Transverse colon (tissue), 4 donors: ENCODE measurements around the gene IL22RA2. TPM values are rescaled to one million over a fixed set of nuclear protein-coding genes. Genes with fewer than 3 reads are reported as not detected.
"Not testable (repeated sequence)": the region's sequence is repeated elsewhere in the genome, so short reads cannot be mapped to it uniquely, and the experiment has no call there.

ENCODE experiments used
- DNase-seq: peaks from one replicate; pipeline ENCODE4 v3.0.0-alpha.2; 2019
- H3K27ac ChIP-seq, 4 donors: fragments of 200-600 bp; sonication (generic); 2 replicates each; pipeline ENCODE4 v1.5.1; 2016 to 2018; ENCODE audit warnings: inconsistent platforms in 4 of 4
- H3K27me3 ChIP-seq: fragments of 200-600 bp; sonication (generic); 2 replicates; pipeline ENCODE4 v1.5.1; 2017; ENCODE audit warnings: inconsistent platforms
- H3K36me3 ChIP-seq, 4 donors: fragments of 200-600 bp; sonication (generic); 2 replicates each; pipeline ENCODE4 v1.5.1; 2017 to 2019; ENCODE audit warnings: inconsistent platforms in 4 of 4
- H3K4me1 ChIP-seq, 4 donors: fragments of 200-600 bp; sonication (generic); 2 replicates each; pipeline ENCODE4 v1.5.1; 2017 to 2020; ENCODE audit warnings: inconsistent platforms in 4 of 4
- H3K4me3 ChIP-seq, 4 donors: fragments of 200-600 bp; sonication (generic); 1 replicate in 1 of 4; 2 replicates in 3 of 4; pipeline versions ENCODE4 v1.5.1 to v1.6.1; 2017 to 2019; ENCODE audit warnings: inconsistent platforms in 4 of 4
- H3K9me3 ChIP-seq, 2 donors: fragments of 200-600 bp; sonication (generic); 2 replicates each; pipeline ENCODE4 v1.5.1; 2017 to 2019; ENCODE audit warnings: inconsistent platforms in 2 of 2
- EP300 ChIP-seq: sonication (generic); formaldehyde crosslinking; IDR thresholded peaks from one replicate; pipeline ENCODE4 v1.6.1; 2017; ENCODE audit warnings: antibody characterized with exemption, low read depth
- POLR2A ChIP-seq: fragments of 450-650 bp; IDR thresholded peaks from one replicate; pipeline ENCODE4 v1.6.1; 2016; ENCODE audit warnings: antibody characterized with exemption, mild to moderate bottlenecking, moderate library complexity
- POLR2AphosphoS5 ChIP-seq, 3 donors: sonication (generic); formaldehyde crosslinking; IDR thresholded peaks; one replicate each; pipeline ENCODE4 v1.6.1; 2016; ENCODE audit warnings: antibody characterized with exemption in 3 of 3
- WGBS, 2 donors: methylation state at CpG; one replicate each; pipeline ENCODE4 v1.1.5; 2018; ENCODE audit warnings: low coverage in 1 of 2; 5-methylcytosine and 5-hydroxymethylcytosine counted together
- in situ Hi-C, 4 donors: fragments of 200-750 bp; cut with MboI; loops; one replicate each; pipeline versions ENCODE4 v1.15.0 to v1.15.1; 2017; ENCODE audit warnings: low sequenced_read_pairs in 3 of 4, low pct_ligation_motif_present in 1 of 4, low pct_unique_long_range_greater_than_20kb in 1 of 4
- intact Hi-C: fragments of 100-400 bp; cut with DNase I; formaldehyde crosslinking; loops from one replicate; pipeline ENCODE4 v1.15.1; 2023; ENCODE audit warnings: low total_unique reads
- total RNA-seq, 4 donors: library from RNA; depleted of rRNA; stranded (reverse); fragments of >200 nt; gene quantifications; one replicate each; pipeline ENCODE4 v1.1.0, GENCODE V29; 2016
- TF ChIP-seq, protein P1 (sequence below), 5 experiments: fragments of 200-600 bp in 3 of 5; fragments of 450-650 bp in 2 of 5; sonication (generic) in 3 of 5; IDR thresholded peaks; 1 replicate in 2 of 5; 2 replicates in 3 of 5; pipeline ENCODE4 v1.5.1; 2016 to 2017; ENCODE audit warnings: antibody characterized with exemption in 5 of 5, inconsistent platforms in 3 of 5, mild to moderate bottlenecking in 2 of 5, moderate library complexity in 1 of 5

The IL22RA2 gene
- total RNA-seq, 4 donors from 2014 or later: 0.16 TPM; not detected in 3

DNA sequence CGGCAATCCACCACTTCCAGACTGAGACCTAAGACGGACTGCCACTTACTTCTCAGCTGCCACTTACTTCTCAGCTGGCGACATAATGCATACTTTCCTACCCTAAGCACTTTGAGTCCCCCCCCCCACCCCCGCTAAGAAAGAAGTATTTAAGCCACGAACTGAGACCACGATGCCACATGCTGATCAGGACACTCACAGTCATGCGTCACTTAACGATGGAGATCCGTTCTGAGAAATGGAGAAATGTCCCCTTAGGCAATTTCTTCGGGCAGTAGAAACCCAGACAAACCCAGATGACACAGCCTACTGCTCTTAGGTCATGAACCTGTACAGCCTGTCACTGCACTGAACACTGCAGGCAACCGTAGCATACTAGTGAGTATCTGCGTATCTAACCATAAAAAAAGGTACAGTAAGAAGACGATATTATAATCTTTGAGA is 45.1 kb upstream of the IL22RA2 start:
- H3K27me3 ChIP-seq: no peaks in the 10 kb centered on the region
- H3K36me3 ChIP-seq: no peaks in the 10 kb centered on the region
- in situ Hi-C loops (no loop called here), intact Hi-C loops (no loop called here)
- H3K27ac ChIP-seq: peak overlapping the region; percentile 95 to 98 (median 96)
- H3K4me1 ChIP-seq: peaks cover 26 to 79% (median 43%) of the 10 kb centered on the region in 4 donors
- H3K9me3 ChIP-seq: no peaks in the 10 kb centered on the region
- peak overlapping the region; percentile 66 to 92 (median 79) for H3K4me3 ChIP-seq
- WGBS, 2 donors: 0 to 2% methylated on average over 3 to 13 of the region's 13 CpGs
- DNase-seq: peak; percentile 52
- no peak for TF ChIP-seq POLR2A
- peak in 2 of 3 donors; percentile 50 to 69 for TF ChIP-seq POLR2AphosphoS5 (IDR thresholded peaks at IDR 0.05)

DNA sequence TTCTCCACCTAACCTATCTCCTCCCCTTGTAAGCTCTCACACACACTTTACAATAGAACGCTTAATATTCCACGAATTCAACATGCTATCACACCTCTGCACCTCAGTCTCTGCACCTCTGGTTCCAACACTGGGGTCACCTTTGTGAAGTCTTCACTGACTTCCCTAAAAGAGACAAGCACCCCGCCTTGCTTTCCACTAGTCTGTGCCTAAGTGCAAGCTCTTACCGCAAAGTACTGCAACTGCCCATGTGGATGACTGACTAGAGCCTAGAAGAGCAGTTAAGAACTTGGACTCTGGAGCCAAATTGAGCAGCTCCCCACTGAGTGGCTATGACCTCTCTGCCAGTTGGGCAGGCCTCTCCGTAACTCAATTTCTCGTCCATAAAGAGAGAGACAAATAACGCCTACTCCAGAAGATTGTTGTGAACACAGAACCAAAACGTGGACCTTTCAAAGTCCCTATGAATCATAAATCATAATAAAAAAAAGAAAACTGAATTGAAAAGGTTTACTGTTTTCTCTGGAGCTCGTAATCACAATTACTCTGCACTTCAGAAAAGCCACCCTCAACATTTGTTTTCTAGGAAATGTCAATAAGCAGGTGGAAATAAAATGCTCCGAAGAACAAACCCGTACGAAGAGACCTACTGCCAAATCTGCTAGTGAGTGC is 44.5 kb upstream of the IL22RA2 start:
- 9 to 11% methylated on average over 6 to 12 of the region's 12 CpGs for WGBS, 2 donors
- DNase-seq: peak; percentile 67
- intact Hi-C loops (no loop called here), in situ Hi-C loops (no loop called here)
- TF ChIP-seq, protein P1, sequence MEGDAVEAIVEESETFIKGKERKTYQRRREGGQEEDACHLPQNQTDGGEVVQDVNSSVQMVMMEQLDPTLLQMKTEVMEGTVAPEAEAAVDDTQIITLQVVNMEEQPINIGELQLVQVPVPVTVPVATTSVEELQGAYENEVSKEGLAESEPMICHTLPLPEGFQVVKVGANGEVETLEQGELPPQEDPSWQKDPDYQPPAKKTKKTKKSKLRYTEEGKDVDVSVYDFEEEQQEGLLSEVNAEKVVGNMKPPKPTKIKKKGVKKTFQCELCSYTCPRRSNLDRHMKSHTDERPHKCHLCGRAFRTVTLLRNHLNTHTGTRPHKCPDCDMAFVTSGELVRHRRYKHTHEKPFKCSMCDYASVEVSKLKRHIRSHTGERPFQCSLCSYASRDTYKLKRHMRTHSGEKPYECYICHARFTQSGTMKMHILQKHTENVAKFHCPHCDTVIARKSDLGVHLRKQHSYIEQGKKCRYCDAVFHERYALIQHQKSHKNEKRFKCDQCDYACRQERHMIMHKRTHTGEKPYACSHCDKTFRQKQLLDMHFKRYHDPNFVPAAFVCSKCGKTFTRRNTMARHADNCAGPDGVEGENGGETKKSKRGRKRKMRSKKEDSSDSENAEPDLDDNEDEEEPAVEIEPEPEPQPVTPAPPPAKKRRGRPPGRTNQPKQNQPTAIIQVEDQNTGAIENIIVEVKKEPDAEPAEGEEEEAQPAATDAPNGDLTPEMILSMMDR (IDR thresholded peaks at IDR 0.05): peak in 1 of 5 experiments; percentile 14
- no peak for TF ChIP-seq EP300
- peak in 2 of 3 donors; percentile 56 to 75 for TF ChIP-seq POLR2AphosphoS5 (IDR thresholded peaks at IDR 0.05)
- peak; percentile 44 for TF ChIP-seq POLR2A
- no peaks in the 10 kb centered on the region for H3K36me3 ChIP-seq
- no peaks in the 10 kb centered on the region for H3K27me3 ChIP-seq
- H3K9me3 ChIP-seq: no peaks in the 10 kb centered on the region
- peak overlapping the region; percentile 66 to 92 (median 79) for H3K4me3 ChIP-seq
- peaks cover 27 to 83% (median 45%) of the 10 kb centered on the region in 4 donors for H3K4me1 ChIP-seq
- peak overlapping the region; percentile 95 to 98 (median 96) for H3K27ac ChIP-seq

DNA sequence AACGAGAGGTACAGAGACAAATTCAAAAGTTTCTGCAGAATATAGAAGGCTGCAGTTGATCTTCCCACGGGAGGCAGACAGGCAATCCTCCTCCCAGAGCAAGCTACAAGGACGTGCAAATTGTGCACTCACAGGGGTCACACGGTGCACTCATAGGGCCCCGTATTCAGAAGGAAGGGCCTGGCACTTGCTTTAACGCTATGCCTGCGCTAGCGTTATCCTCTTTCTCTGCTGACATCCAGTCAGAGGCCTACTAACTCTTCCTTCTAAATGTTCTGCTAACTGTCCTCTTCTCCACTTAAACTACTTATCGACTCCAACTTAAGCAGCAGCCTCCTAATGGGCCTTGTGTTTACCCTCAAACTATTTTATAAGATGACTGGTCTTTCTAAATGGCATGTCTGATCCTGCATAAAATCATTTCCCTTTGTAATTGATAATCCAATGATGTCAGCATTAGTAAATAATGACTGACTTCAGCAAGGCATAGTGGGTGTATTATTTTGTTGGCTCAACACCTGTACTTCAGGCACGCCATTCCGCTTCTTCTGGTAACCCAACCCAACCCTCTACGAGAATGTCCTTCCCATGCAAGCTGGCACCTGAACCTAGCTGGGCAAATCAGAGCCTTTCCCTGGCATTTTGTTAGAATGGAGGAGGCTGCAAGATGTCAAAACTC is 43.6 kb upstream of the IL22RA2 start:
- intact Hi-C loops: no loop called here
- Histone ChIP-seq H3K36me3 (no peaks in the 10 kb centered on the region), H3K4me1 (peaks cover 26 to 86% (median 45%) of the 10 kb centered on the region in 4 donors), H3K9me3 (no peaks in the 10 kb centered on the region), H3K27ac (peak overlapping the region; percentile 95 to 98 (median 96)), H3K4me3 (peak overlapping the region in 3 of 4 donors; percentile 73 to 92 (median 85)), H3K27me3 (no peaks in the 10 kb centered on the region)
- DNase-seq: no peak
- in situ Hi-C loops: no loop called here
- WGBS, 2 donors: 62% methylated on average over 4 to 12 of the region's 12 CpGs
- TF ChIP-seq POLR2A (no peak), EP300 (no peak), POLR2AphosphoS5 (IDR thresholded peaks at IDR 0.05) (no peak)
- TF ChIP-seq, protein P1 (IDR thresholded peaks at IDR 0.05): no peak

DNA sequence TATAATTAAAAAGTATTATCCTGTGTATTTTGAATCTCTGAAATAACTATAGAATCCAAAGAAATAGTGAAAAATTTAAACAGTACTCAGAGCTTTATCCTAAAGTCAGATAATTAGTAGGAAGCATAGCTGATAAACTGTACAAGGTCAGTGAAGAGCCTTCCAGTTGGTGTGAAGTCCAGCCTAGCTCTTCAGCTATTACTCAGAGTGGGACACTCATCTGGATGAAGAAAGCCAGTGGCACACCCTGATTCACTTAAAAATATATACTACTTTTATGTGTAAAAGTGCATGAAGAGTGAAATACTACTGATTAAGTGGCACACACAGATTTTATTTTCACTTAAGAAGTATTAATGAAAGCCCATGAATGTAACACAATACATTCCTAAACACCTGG is 42.7 kb upstream of the IL22RA2 start:
- Histone ChIP-seq H3K36me3 (no peaks in the 10 kb centered on the region), H3K9me3 (no peaks in the 10 kb centered on the region), H3K4me1 (peaks cover 26 to 86% (median 45%) of the 10 kb centered on the region in 4 donors), H3K4me3 (peak overlapping the region in 2 of 4 donors; percentile 73 to 92), H3K27ac (peak overlapping the region in 3 of 4 donors; percentile 95 to 98 (median 95)), H3K27me3 (no peaks in the 10 kb centered on the region)
- DNase-seq: no peak
- in situ Hi-C loops: no loop called here
- TF ChIP-seq POLR2A (no peak), POLR2AphosphoS5 (IDR thresholded peaks at IDR 0.05) (no peak), EP300 (no peak)
- TF ChIP-seq, protein P1 (IDR thresholded peaks at IDR 0.05): no peak
- intact Hi-C loops: no loop called here

DNA sequence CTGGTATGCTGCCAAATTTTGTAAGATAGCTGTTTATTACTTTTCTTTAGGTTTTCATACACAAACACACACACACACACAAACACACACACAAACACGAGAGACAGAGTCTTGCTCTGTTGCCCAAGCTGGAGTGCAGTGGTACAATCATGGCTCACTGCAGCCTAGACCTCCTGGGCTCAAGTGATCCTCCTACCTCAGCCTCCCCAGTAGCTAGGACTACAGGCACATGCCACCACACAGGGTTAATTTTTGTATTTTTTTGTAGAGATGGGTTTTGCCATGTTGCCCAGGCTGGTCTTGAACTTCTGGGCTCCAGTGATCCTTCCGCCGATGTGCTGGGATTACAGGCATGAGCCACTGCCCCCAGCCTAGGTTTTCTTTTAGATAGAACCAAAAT is 42.2 kb upstream of the IL22RA2 start:
- Histone ChIP-seq H3K4me3 (peak overlapping the region in 1 of 4 donors; percentile 73), H3K27ac (peak overlapping the region in 1 of 4 donors; percentile 95), H3K4me1 (peaks cover 26 to 87% (median 49%) of the 10 kb centered on the region in 4 donors)
- H3K9me3 ChIP-seq, DNase-seq, in situ Hi-C loops, intact Hi-C loops, H3K36me3 ChIP-seq, H3K27me3 ChIP-seq: not testable (repeated sequence)
- 84% methylated on average over 3 of the region's 3 CpGs; no CpG with 5 or more reads in 1 of the 2 donors for WGBS, 2 donors
